Kasumi-1 (cell line): Measurements from ENCODE around the gene CNNM1.

Experiments used
- DNase-seq, 2 experiments: peaks; one replicate each; lab custom pipeline; 2025; lab: John Stamatoyannopoulos, UW

Gene CNNM1

GRCh38 chr10:99337311-99337811, 8.2 kb downstream of the CNNM1 start:
- DNase-seq: no peak

GRCh38 chr10:99337901-99338300, 8.7 kb downstream of the CNNM1 start:
- DNase-seq: no peak

GRCh38 chr10:99339077-99339476, 9.9 kb downstream of the CNNM1 start:
- DNase-seq: no peak

- no peak for DNase-seq
These were observed 10.4 kb downstream of the CNNM1 start for GRCh38 chr10:99339563-99340047.

DNA sequence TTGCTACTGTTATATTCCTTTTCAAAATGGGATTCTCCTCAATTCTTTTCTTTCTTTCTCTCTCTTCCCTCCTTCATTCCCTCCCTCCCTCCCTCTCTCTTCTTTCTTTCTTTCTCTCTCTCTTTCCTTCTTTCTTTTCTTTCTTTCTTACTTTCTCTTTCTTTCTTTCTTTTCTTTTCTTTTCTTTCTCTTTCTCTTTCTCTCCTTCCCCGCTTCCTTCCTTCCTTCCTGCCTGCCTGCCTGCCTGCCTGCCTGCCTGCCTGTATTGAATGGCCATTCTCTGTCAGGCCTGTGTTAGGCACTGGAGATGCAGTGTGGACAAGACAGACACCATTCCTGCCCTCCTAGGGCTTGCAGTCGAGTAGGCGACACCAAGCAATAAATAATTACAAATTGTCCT, 11.5 kb downstream of the CNNM1 start:
- DNase-seq: no peak

GRCh38 chr10:99341248-99341647, 12.1 kb downstream of the CNNM1 start:
- no peak for DNase-seq

DNA sequence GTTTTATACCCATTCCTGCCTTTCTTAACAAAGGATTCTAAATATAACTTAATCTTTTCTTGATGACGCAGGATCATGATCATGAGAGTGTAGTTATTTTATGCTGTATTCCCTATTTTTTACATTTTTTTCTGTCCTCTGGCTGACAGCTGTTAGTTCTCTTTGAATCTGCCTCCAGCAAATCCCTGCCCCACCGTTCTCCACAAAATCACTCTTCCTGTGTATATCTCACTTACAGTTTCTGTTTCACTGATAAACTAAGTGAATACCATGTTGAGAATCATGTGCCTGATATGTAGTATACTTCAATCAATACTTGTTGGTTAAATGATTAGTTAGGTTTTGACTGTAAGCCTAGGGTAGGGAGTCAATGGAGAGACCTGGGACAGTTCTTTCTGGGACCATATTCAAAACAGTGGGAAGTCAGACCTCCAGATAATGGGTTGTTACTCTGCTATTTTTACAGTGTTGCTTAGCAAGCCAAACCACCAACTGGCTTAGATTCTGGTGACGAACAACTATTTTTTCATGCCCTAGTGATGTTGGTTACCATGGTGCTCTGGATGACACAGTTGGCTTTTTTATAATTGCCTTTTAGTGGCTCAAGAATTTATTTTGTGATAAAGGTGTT, 12.8 kb downstream of the CNNM1 start:
- DNase-seq: no peak

DNA sequence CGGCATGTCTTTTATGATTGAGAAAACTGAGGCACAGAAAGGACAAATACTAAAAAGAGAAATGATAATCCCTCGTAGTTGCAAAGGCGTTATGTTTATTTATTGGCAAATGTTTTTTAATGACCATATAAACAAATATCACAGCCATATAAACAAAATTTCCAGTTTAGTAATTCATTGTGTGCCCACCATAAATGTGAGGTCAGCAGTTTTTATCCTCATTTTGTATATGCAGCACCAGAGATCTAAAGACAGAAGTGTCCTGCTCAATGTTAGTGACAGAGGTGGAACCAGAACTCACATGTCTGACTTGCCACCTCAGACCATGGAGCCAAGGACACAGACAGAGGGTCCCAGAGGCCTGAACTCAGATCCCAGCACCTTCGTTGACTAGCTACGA, 14.1 kb downstream of the CNNM1 start:
- no peak for DNase-seq

DNA sequence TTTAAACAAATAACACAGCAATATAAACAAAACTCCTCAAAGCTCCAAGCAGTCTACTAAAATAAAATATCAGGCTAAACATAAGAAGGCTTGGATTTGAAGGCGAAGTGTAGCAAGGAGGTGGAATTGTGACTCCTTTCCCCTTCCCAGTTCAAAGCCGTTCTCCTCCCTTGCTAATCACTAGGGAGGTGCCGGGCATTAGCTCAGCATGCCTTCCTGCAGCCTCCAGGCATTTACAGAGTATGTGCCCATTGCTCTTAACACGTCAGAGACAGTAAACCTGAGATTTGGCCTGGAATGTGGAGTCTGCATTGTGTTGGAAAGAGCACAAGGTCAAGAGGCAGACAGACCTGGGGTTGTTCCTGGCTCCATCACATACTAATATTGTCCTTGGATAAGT, 15.6 kb downstream of the CNNM1 start:
- DNase-seq: no peak

DNA sequence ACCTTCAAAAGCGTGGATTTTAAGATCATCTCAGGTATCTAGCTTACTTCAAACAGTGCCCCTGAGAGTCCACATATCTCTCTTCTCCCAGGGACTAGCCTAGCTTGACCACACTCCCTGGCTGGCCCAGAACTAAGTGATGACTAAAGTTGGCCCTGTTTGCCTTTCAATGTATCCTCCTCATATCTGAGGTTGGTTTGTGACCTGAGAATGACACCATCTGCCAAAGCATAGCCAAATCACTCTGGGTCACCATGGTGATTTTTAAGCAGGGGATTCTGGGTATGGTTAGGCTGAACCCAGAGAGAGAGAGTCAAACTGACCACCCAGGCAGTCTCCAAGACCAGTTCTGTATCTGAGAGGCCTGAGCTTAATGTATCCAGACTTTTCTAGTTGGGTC, 16.2 kb downstream of the CNNM1 start:
- DNase-seq: no peak

DNA sequence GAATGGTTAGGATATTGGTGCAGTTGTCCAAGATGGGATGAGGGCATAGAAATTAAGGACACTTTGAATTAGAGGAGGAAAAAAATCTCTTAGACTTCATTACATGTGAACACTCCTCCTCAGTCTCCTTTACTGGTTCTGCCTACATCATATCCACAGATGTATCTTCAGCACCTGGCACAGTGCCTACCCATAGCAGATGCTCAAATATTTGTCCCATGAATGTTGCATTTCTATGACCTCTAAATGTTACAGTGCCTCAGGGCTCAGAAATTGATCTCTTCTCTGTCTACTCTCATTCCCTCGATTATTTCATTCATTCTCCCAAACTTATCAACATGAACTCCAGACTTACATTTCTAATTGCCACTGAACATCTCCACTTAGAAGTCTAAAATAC, 17.1 kb downstream of the CNNM1 start:
- DNase-seq: no peak

DNA sequence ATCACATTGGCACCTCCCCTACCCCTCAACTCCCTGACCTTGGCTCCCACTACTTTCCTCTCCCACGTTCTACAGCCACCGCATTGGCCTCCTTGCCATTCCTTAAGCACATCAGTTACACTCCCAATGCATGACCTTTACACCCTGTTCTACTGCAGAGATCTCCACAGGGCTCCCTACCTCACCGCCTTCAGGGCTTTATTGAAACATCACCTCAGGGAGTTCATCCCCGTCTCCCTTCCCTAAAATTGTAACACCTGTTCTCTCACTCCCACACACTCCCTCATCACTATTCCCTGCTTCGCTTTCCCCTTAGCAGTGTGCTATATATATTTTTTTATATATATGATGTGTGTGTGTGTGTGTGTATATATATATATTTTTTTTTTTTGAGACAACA, 18.5 kb downstream of the CNNM1 start:
- no peak for DNase-seq

DNA sequence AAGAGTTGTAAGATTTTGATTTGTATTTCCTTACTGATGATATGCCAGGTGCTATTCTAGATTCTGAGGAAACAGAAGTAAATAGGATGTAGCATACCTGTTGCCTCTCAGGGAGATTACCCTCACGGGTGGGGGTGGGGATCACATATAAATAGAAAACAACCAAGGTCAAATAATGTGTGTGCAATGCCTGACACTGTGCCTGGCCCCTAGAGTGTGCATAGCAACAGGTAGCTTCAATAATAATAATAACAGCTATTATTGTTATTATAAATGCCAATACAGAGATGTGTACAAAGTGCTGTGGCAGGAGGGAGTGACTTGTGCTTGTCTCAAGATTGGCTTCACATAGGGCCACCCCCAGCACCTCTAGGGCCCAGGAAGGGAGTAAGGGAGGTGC, 24.0 kb downstream of the CNNM1 start:
- no peak for DNase-seq

GRCh38 chr10:99357691-99358090, 28.5 kb downstream of the CNNM1 start:
- DNase-seq: no peak

- no peak for DNase-seq
These were observed 28.9 kb downstream of the CNNM1 start for GRCh38 chr10:99358101-99358500.

- DNase-seq: no peak
These were observed 31.8 kb downstream of the CNNM1 start for GRCh38 chr10:99360934-99361333.

- DNase-seq: no peak
These were observed 35.0 kb downstream of the CNNM1 start for GRCh38 chr10:99364125-99364524.

- DNase-seq: no peak
These were observed 36.2 kb downstream of the CNNM1 start for GRCh38 chr10:99365311-99365710.

GRCh38 chr10:99365736-99366135, 36.6 kb downstream of the CNNM1 start:
- no peak for DNase-seq

GRCh38 chr10:99366666-99367065, 37.5 kb downstream of the CNNM1 start:
- DNase-seq: no peak

GRCh38 chr10:99368646-99369045, 39.5 kb downstream of the CNNM1 start:
- DNase-seq: no peak

- no peak for DNase-seq
These were observed 40.0 kb downstream of the CNNM1 start for GRCh38 chr10:99369126-99369525.

GRCh38 chr10:99369551-99369950, 40.4 kb downstream of the CNNM1 start:
- DNase-seq: no peak

- DNase-seq: peak; percentile 43 to 68
These were observed 41.8 kb downstream of the CNNM1 start for GRCh38 chr10:99370993-99371392.
